GM12878 (cell line): ENCODE data around the gene ASB2. TPM values are rescaled to one million over a fixed set of nuclear protein-coding genes. Genes with fewer than 3 reads are reported as not detected.
A peak's percentile ranks its signal among the peaks of the same experiment; 100 is the strongest.

Experiments used
- ATF3 ChIP-seq: IDR thresholded peaks from 2 replicates; pipeline ENCODE4 v1.6.1; 2011; ENCODE audit warnings: low read depth, mild to moderate bottlenecking, low read length, moderate library complexity, borderline replicate concordance; ENCODE audit errors: extremely low read depth
- ATF7 ChIP-seq: fragments of 450-650 bp; IDR thresholded peaks from 2 replicates; pipeline ENCODE4 v1.6.1; 2016; ENCODE audit warnings: low read depth, mild to moderate bottlenecking
- BCL11A ChIP-seq: IDR thresholded peaks from 2 replicates; pipeline ENCODE4 v1.6.1; 2011; ENCODE audit warnings: low read depth, low read length
- BCLAF1 ChIP-seq: fragments of 450-650 bp; IDR thresholded peaks from 2 replicates; pipeline ENCODE4 v1.6.1; 2017; ENCODE audit warnings: antibody characterized with exemption, mild to moderate bottlenecking, moderate library complexity
- CBFB ChIP-seq: IDR thresholded peaks from 2 replicates; pipeline ENCODE4 v1.6.1; 2016; ENCODE audit warnings: antibody characterized with exemption, low read depth
- DPF2 ChIP-seq: fragments of 450-650 bp; IDR thresholded peaks from 2 replicates; pipeline ENCODE4 v1.6.1; 2017; ENCODE audit warnings: mild to moderate bottlenecking
- FOS ChIP-seq: IDR thresholded peaks from 3 replicates; pipeline ENCODE4 v1.6.1; 2011; ENCODE audit warnings: borderline replicate concordance; ENCODE audit not compliant: insufficient read length; ENCODE audit errors: extremely low read depth
- GATAD2B ChIP-seq: fragments of 450-650 bp; conservative IDR thresholded peaks from 2 replicates; pipeline ENCODE4 v1.6.1; 2017; ENCODE audit warnings: low read depth, mild to moderate bottlenecking, moderate library complexity
- IRF3 ChIP-seq: fragments of 450-650 bp; IDR thresholded peaks from 2 replicates; pipeline ENCODE4 v1.6.1; 2014; ENCODE audit warnings: mild to moderate bottlenecking
- MLLT1 ChIP-seq: fragments of 450-650 bp; IDR thresholded peaks from 2 replicates; pipeline ENCODE4 v1.6.1; 2016; ENCODE audit warnings: mild to moderate bottlenecking
- MTA3 ChIP-seq: IDR thresholded peaks from 2 replicates; pipeline ENCODE4 v1.6.1; 2012; ENCODE audit warnings: low read length, inconsistent platforms, borderline replicate concordance
- NFIC ChIP-seq: IDR thresholded peaks from 2 replicates; pipeline ENCODE4 v1.6.1; 2012; ENCODE audit warnings: low read depth, mild to moderate bottlenecking, inconsistent platforms, low read length, moderate library complexity
- NFYB ChIP-seq: IDR thresholded peaks from 2 replicates; pipeline ENCODE4 v1.6.1; 2011; ENCODE audit warnings: low read depth, mild to moderate bottlenecking, low read length, improper control_type of control experiment, moderate library complexity; ENCODE audit not compliant: insufficient read depth
- RB1 ChIP-seq: fragments of 450-650 bp; formaldehyde crosslinking; IDR thresholded peaks from 2 replicates; pipeline ENCODE4 v1.6.1; 2017; ENCODE audit warnings: mild to moderate bottlenecking, borderline replicate concordance
- RELB ChIP-seq: fragments of 450-650 bp; IDR thresholded peaks from 2 replicates; pipeline ENCODE4 v1.6.1; 2017; ENCODE audit warnings: low read depth, mild to moderate bottlenecking, moderate library complexity
- RFX5 ChIP-seq: IDR thresholded peaks from 2 replicates; pipeline ENCODE4 v1.6.1; 2011; ENCODE audit warnings: low read depth, low read length, improper control_type of control experiment
- SIX5 ChIP-seq: IDR thresholded peaks from 2 replicates; pipeline ENCODE4 v1.6.1; 2011; ENCODE audit warnings: mild to moderate bottlenecking, low read depth, low read length, moderate library complexity; ENCODE audit not compliant: severe bottlenecking
- SREBF1 ChIP-seq: IDR thresholded peaks from 2 replicates; pipeline ENCODE4 v1.6.1; 2012; ENCODE audit warnings: mild to moderate bottlenecking, low read length
- TAF1 ChIP-seq: IDR thresholded peaks from 2 replicates; pipeline ENCODE4 v1.6.1; 2011; ENCODE audit warnings: mild to moderate bottlenecking, low read depth, low read length, borderline replicate concordance
- TARDBP ChIP-seq: IDR thresholded peaks from 2 replicates; pipeline ENCODE4 v1.6.1; 2016; ENCODE audit warnings: borderline replicate concordance
- ZBED1 ChIP-seq: IDR thresholded peaks from 2 replicates; pipeline ENCODE4 v1.6.1; 2016; ENCODE audit warnings: borderline replicate concordance
- polyA plus RNA-seq, 11 experiments: library from polyadenylated mRNA; depleted of rRNA in 4 of 11; unstranded in 6 of 11; stranded (reverse) in 5 of 11; fragments of >200 nt; fragmentation: Nextera tagmentation in 4 of 11; fragmentation: Illumina TruSeq in 1 of 11; extraction: Ambion mirVana in 4 of 11; extraction: Trizol in 1 of 11; gene quantifications; 1 replicate in 1 of 11; 2 replicates in 10 of 11; pipeline versions ENCODE4 v1.2.1 to v1.2.3, GENCODE V29; 2011 to 2016; ENCODE audit warnings: inconsistent platforms in 2 of 11, missing spikeins in 2 of 11, low read depth in 1 of 11
- total RNA-seq, 4 experiments: library from RNA; depleted of rRNA in 3 of 4; stranded (reverse); fragments of >200 nt in 3 of 4; fragmentation: Illumina TruSeq in 1 of 4; extraction: Trizol in 1 of 4; gene quantifications; 2 replicates each; pipeline versions ENCODE4 v1.2.1 to v1.2.3, GENCODE V29; 2013 to 2021

ASB2 gene
- total and polyA plus RNA-seq, 10 of the 15 experiments (the other 5 are each of a cell fraction or from before 2014, with no cell fraction given) = 3.0 to 54.8 (median 33.5) TPM

GRCh38 chr14:93959239-93960107 is 16.9 kb downstream of the ASB2 start (continued):
- TF ChIP-seq TAF1 = peak; percentile 89
- peak; percentile 48; the same call in 1 of the 2 replicates for TF ChIP-seq IRF3
- TF ChIP-seq NFIC = no peak
- no peak for TF ChIP-seq BCLAF1
- TF ChIP-seq FOS = no peak
- peak; percentile 99 for TF ChIP-seq DPF2
- peak; percentile 24; the same call in 1 of the 2 replicates for TF ChIP-seq ATF3
- TF ChIP-seq MLLT1 = peak; percentile 86
- peak; percentile 97 for TF ChIP-seq RELB
- TF ChIP-seq TARDBP = peak; percentile 85
- TF ChIP-seq GATAD2B = peak; percentile 95
- peak; percentile 97; the same call in 1 of the 2 replicates for TF ChIP-seq ZBED1
- TF ChIP-seq ATF7 = peak; percentile 96
- TF ChIP-seq SREBF1 = no peak
- no peak for TF ChIP-seq SIX5
- TF ChIP-seq MTA3 = no peak
- peak; percentile 74 for TF ChIP-seq RFX5
- TF ChIP-seq BCL11A = peak; percentile 99
- TF ChIP-seq RB1 = no peak
- TF ChIP-seq NFYB = peak; percentile 73; the same call in 1 of the 2 replicates
- peak; percentile 96 for TF ChIP-seq CBFB
